Heart left ventricle (tissue), 13 donors: ENCODE data around the gene FAM98A.

Experiments
- CTCF ChIP-seq, 12 donors: fragments of 200-600 bp; sonication (generic) in 4 of 12; IDR thresholded peaks; one replicate each; pipeline versions ENCODE4 v1.5.0 to v1.8.0; 2018 to 2022; ENCODE audit warnings: antibody characterized with exemption in 12 of 12, mild to moderate bottlenecking in 5 of 12
- POLR2A ChIP-seq, 2 donors: fragments of 450-650 bp; IDR thresholded peaks; one replicate each; pipeline ENCODE4 v1.6.1; 2017; ENCODE audit warnings: antibody characterized with exemption in 2 of 2, mild to moderate bottlenecking in 2 of 2, moderate library complexity in 2 of 2
- donor health status: ischemic (EF 13 %, LVEDD 7.1; RV severe dilation, severe dysfunction).
- donor health status: DM: no; HTN: yes; CAD: no.
- donor health status: DM: no; HTN: no; CAD: no.
- donor health status: ischemic (EF 25% LVEDD 6.9; RV normal size, moderate dysfunction).
- donor health status: ischemic (EF 25% LVEDD 5.7; RV mildly dilated, moderate dysfunction).
- donor health status: ischemic (EF 35%, LVEDD 5.7; RV mildly dilated, moderate dysfunction).
- donor health status: nonischemic (EF 11% LVEDD 7.7; RV severe dilation, severe dysfunction).
- donor health status: DM: yes; HTN: yes; CAD: no.
- donor health status: PGD.
- donor health status: ischemic (EF 29% LVEDD 5.4; RV normal size, mild dysfunction).
- donor health status: nonischemic (EF 23%, LVEDD 6.1; RV moderate dilation, normal function).

GRCh38 chr2:33645861-33646260, 46.8 kb upstream of the FAM98A start:
- TF ChIP-seq POLR2A (IDR thresholded peaks at IDR 0.05) (no peak), CTCF (IDR thresholded peaks at IDR 0.05) (no peak)
